A673 (cell line): ENCODE data around the gene DUSP5.

Source experiments
- CTCF ChIP-seq: fragments of 300-800, 200-600 bp; sonication (generic); conservative IDR thresholded peaks from 2 replicates; pipeline ENCODE4 v1.5.1; 2017; ENCODE audit warnings: low read depth, mild to moderate bottlenecking, antibody characterized with exemption, low read length, moderate library complexity, mixed read lengths
- EZH2 ChIP-seq: fragments of 200-600 bp; sonication (generic); IDR thresholded peaks from 2 replicates; pipeline ENCODE4 v1.6.1; 2017; ENCODE audit warnings: borderline replicate concordance, low read depth, mild to moderate bottlenecking, mixed read lengths, antibody characterized with exemption, low read length; ENCODE audit not compliant: poor library complexity, severe bottlenecking

GRCh38 chr10:110556969-110557601 lies 59.4 kb downstream of the DUSP5 start:
- peak; percentile 91 for TF ChIP-seq CTCF
- no peak for TF ChIP-seq EZH2
